Measurements from ENCODE around the gene PPHLN1.

The PPHLN1 gene

DNA sequence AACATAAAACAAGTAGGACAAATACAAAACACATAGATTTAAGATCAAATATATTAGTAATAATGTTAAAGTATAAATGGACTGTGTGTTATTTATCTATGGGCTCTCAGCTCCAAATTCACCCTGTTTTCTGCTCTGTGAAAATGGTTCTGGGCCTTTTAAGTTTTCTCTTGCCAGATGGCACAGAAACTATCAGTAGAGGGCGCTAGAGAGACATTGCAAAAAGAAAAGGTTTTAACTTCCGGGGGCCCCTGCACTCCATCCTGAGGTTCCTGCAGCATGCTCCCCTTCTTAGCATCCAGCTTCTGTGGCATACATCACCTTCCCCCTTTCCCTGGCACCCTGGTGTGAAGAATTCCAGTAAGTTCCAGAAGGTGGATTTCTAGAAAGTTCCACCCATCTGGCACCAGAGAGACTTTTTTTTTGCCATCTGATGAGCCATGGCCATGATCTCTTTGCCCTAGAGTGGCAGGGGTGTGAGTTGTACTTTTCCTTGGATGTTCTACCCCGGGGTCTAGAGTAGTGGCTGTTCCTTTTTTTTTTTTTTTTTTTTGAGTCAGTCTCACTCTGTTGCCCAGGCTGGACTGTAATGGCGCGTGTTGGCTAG, 29.4 kb upstream of the PPHLN1 start:
- DNase-seq (ENCODE audit: low spot score): no peak
- in situ Hi-C loops (cut with MboI; ENCODE audit: low pct_unique_long_range_greater_than_20kb, low sequenced_read_pairs, unreplicated experiment): no loop called here
- TF ChIP-seq, protein P1, sequence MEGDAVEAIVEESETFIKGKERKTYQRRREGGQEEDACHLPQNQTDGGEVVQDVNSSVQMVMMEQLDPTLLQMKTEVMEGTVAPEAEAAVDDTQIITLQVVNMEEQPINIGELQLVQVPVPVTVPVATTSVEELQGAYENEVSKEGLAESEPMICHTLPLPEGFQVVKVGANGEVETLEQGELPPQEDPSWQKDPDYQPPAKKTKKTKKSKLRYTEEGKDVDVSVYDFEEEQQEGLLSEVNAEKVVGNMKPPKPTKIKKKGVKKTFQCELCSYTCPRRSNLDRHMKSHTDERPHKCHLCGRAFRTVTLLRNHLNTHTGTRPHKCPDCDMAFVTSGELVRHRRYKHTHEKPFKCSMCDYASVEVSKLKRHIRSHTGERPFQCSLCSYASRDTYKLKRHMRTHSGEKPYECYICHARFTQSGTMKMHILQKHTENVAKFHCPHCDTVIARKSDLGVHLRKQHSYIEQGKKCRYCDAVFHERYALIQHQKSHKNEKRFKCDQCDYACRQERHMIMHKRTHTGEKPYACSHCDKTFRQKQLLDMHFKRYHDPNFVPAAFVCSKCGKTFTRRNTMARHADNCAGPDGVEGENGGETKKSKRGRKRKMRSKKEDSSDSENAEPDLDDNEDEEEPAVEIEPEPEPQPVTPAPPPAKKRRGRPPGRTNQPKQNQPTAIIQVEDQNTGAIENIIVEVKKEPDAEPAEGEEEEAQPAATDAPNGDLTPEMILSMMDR (IDR thresholded peaks at IDR 0.05; ENCODE audit: extremely low read depth, insufficient read depth, missing control alignments): peak; percentile 45

DNA sequence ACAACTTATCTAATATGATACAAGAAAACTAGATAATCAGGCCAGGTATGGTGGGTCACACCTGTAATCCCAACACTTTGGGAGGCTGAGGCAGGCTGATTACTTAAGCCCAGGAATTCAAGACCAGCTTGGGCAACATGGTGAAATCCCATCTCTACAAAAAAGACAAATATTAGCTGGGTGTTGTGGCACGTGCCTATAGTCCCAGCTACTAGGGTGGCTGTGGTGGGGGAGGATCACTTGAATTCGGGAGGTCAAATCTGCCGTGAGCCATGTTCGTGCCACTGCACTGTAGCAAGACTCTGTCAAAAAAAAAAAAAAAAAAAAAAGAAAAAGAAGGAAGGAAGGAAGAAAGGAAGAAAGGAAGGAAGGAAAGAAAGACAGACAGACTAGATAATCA, 27.1 kb upstream of the PPHLN1 start:
- DNase-seq (ENCODE audit: low spot score): no peak
- TF ChIP-seq, protein P1 (IDR thresholded peaks at IDR 0.05; ENCODE audit: extremely low read depth, insufficient read depth, missing control alignments): no peak
- in situ Hi-C loops (cut with MboI; ENCODE audit: low pct_unique_long_range_greater_than_20kb, low sequenced_read_pairs, unreplicated experiment): no loop called here

DNA sequence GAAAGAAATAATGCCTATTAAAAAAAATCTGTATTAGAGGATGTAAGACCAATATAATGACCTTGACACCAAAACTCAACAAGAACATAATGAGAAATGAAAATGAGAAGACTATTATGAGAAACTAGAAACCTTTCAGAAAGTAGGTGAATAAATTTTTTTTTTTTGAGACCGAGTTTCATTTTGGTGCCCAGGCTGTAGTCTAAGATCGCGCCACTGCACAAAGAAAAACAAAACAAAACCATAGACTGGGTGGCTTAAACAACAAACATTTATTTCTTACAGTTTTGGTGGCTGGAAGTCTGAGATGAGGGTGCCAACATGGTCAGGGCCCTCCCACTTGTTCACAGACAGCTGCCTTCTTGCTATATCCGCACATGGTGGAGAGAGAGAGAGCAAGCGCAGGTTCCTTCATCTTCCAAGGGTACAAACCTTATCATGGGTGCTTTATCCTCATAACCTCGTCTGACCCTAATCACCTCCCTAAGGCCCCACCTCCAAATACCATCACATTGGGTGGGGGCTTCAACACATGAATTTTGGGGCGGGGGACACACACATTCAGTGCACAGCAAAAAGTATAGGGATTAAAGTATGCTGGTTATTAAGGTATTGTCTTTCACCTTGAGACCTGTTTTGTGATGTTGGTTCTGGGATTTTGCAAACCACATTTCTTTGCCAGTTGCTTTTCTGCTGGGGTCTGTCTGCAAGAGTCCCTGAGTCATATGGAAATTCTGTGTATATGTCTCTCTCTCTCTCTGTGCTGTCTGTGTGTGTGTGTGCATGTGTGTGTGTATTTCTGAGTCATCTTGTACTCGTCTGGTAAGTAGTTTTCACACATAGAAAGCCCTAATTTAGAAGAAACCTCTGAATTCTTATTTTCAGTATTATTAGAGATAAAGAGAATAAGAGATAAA, 26.3 kb upstream of the PPHLN1 start:
- DNase-seq (ENCODE audit: low spot score): peak; percentile 63
- TF ChIP-seq, protein P1 (IDR thresholded peaks at IDR 0.05; ENCODE audit: extremely low read depth, insufficient read depth, missing control alignments): no peak
- in situ Hi-C loops (cut with MboI; ENCODE audit: low pct_unique_long_range_greater_than_20kb, low sequenced_read_pairs, unreplicated experiment): no loop called here

DNA sequence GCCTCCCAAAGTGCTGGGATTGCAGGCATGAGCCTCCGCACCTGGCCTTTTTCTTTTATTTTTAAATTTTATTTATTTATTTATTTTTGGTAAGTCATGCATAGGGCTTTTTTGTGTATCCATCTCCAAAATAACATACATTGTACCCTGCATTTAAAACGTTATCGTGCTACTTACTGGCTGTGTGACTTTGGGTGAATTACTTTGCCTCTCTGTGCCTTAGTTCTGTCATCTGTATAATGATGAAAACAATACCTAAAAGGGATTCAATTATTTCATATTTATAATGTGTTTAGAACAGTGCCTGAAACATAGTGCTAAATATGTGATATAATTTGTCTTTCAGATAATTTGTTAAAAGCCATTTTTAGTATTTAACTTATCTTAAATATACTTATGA, 19.7 kb upstream of the PPHLN1 start:
- in situ Hi-C loops (cut with MboI; ENCODE audit: low pct_unique_long_range_greater_than_20kb, low sequenced_read_pairs, unreplicated experiment): no loop called here
- no peak for DNase-seq (ENCODE audit: low spot score)
- TF ChIP-seq, protein P1 (IDR thresholded peaks at IDR 0.05; ENCODE audit: extremely low read depth, insufficient read depth, missing control alignments): no peak

DNA sequence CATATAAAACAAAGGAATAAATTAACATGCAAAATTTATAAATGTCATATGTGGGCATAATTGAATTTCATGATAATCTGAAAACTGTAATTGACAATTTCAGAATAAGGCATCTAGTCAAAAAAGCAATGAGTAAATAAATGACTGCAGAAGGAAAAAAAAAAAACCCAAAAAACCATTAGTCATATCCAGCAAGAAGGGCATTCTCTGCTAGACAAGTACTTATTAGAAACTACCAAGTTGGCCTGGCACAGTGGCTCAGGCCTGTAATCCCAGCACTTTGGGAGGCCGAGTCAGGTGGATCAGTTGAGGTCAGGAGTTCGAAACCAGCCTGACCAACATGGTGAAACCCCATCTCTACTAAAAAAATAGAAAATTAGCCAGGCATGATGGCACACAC, 17.6 kb upstream of the PPHLN1 start:
- no peak for DNase-seq (ENCODE audit: low spot score)
- in situ Hi-C loops (cut with MboI; ENCODE audit: low pct_unique_long_range_greater_than_20kb, low sequenced_read_pairs, unreplicated experiment): no loop called here
- TF ChIP-seq, protein P1 (IDR thresholded peaks at IDR 0.05; ENCODE audit: extremely low read depth, insufficient read depth, missing control alignments): no peak

DNA sequence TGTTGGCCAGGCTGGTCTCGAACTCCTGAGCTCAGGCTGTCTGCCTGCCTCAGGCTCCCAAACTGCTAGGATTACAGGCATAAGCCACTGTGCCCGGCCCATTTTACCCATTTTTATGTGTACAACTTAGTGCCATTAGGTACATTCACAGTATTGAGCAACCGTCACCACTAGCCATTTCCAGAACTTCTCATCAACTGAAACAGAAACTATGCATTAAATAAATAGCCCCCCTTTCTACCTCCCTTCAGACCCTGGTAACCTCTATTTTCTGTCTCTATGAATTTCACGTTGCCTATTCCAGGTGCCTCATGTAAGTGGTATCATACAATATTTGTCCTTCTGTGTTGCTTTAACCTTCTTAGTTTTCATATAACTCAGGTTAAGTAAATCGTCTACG, 16.0 kb upstream of the PPHLN1 start:
- DNase-seq (ENCODE audit: low spot score): no peak
- in situ Hi-C loops (cut with MboI; ENCODE audit: low pct_unique_long_range_greater_than_20kb, low sequenced_read_pairs, unreplicated experiment): no loop called here
- TF ChIP-seq, protein P1 (IDR thresholded peaks at IDR 0.05; ENCODE audit: extremely low read depth, insufficient read depth, missing control alignments): no peak
